GM18868 (cell line): ENCODE results near the gene C2CD3.

Experiments
- ATAC-seq: cut with Tn5 transposase; IDR thresholded peaks from one replicate; pipeline ENCODE4 v1.9.1; 2021; ENCODE audit warnings: mild to moderate bottlenecking, moderate library complexity; ENCODE audit not compliant: unreplicated experiment

The C2CD3 gene

DNA sequence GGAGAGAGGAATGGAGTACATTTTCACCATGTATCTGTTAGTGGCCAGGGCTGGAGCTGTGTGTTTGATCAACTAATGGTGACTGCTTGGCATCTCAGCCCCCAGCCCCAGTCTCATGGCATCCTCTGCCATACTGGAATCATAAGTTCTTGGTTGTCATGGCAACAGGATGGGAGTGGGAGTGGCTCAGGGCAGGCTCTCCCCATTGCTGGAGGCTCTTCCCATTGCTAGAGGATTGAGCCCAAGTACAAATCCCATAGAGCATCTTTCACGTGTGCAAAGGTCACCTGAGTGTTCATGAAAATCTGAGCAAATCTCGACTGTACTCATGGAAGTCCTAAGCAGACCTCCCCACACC is 205.1 kb downstream of the C2CD3 start:
- ATAC-seq = no peak

DNA sequence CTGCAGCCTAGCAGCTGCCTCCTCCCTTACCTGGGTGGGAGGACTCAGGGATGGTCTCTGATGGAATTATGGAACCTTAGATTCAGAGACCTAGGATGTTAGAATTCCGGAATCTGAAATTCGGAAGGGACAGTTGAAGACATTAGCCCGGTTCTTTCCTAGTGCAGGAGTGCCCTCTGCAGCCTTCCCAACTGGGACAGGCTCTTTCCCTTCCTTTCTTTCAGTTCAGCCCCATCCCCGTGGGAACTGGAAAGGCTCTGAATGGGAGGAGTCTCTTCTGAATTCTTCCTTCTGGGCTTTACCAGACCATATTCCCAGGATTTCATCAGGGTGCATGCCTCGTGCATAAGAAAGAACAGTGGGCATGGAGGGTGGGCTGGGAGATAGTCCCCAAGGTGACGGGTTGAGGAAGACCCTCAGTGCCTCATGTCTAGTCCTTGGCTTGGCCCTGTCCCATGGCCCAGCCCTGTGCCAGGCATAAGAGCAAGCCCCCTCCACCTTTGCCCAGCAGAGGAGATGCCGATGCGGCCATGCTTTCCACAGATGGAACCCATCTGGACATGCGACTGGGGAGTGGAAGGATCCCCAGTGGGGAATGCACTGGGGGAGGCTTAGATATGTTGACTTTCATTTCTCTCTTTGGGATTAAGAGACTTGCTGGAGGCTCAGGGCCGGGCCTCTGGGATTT is 205.6 kb downstream of the C2CD3 start:
- no peak for ATAC-seq

- no peak for ATAC-seq
These were observed 206.9 kb downstream of the C2CD3 start for GRCh38 chr11:73963861-73964260.
